Body of pancreas (tissue), 4 donors: ENCODE data around the gene ZNF248. TPM values are rescaled to one million over a fixed set of nuclear protein-coding genes. Genes with fewer than 3 reads are reported as not detected.

Source experiments
- ATAC-seq: fragments of 150-250 bp; one replicate; pipeline ENCODE4 v1.9.1; 2016
- DNase-seq, 4 donors: peaks; one replicate each; pipeline ENCODE4 v3.0.0-alpha.2; 2019
- H3K27ac ChIP-seq, 4 donors: fragments of 200-600 bp; sonication (generic); 1 replicate in 3 of 4; 2 replicates in 1 of 4; pipeline versions ENCODE4 v1.5.1 to v1.6.1; 2016 to 2019; ENCODE audit warnings: mild to moderate bottlenecking in 1 of 4, mixed read lengths in 1 of 4, moderate library complexity in 1 of 4
- H3K27me3 ChIP-seq, 2 donors: fragments of 200-600 bp; sonication (generic); one replicate each; pipeline ENCODE4 v1.6.0; 2016; ENCODE audit warnings: mild to moderate bottlenecking in 1 of 2
- H3K36me3 ChIP-seq, 2 donors: fragments of 200-600 bp; sonication (generic); replicated peaks in 1 of 2; 2 replicates each; pipeline ENCODE4 v1.5.1; 2016; ENCODE audit warnings: low read depth in 2 of 2; ENCODE audit not compliant: insufficient read depth in 1 of 2
- H3K4me1 ChIP-seq: fragments of 200-600 bp; sonication (generic); one replicate; pipeline ENCODE4 v1.6.0; 2016
- H3K4me3 ChIP-seq, 2 donors: fragments of 200-600 bp; sonication (generic); 1 replicate in 1 of 2; 2 replicates in 1 of 2; pipeline ENCODE4 v1.5.1; 2016 to 2019
- H3K9me3 ChIP-seq, 3 donors: fragments of 200-600 bp; sonication (generic); 1 replicate in 2 of 3; 2 replicates in 1 of 3; pipeline ENCODE4 v1.5.1; 2016
- CTCF ChIP-seq, 7 experiments: fragments of 450-650 bp in 4 of 7; fragments of 200-600 bp in 3 of 7; sonication (generic) in 3 of 7; IDR thresholded peaks; one replicate each; pipeline ENCODE4 v1.5.1; 2016 to 2019; ENCODE audit warnings: antibody characterized with exemption in 7 of 7
- POLR2A ChIP-seq, 3 donors: fragments of 450-650 bp; IDR thresholded peaks; one replicate each; pipeline ENCODE4 v1.6.1; 2016; ENCODE audit warnings: antibody characterized with exemption in 3 of 3, mild to moderate bottlenecking in 2 of 3
- WGBS, 2 donors: methylation state at CpG; one replicate each; pipeline ENCODE4 v1.1.5; 2017; 5-methylcytosine and 5-hydroxymethylcytosine counted together
- intact Hi-C: fragments of 100-400 bp; cut with DNase I; formaldehyde crosslinking; loops from one replicate; pipeline ENCODE4 v1.15.1; 2023
- total RNA-seq, 2 donors: library from RNA; depleted of rRNA; stranded (reverse); fragments of >200 nt; gene quantifications; one replicate each; pipeline ENCODE4 v1.1.0, GENCODE V29; 2016

Gene ZNF248
- total RNA-seq, 2 donors from 2014 or later: 10.6 to 14.2 TPM

GRCh38 chr10:37885850-37886249 is 28.4 kb upstream of the ZNF248 start:
- intact Hi-C loops: no loop called here
- ATAC-seq: no peak
- H3K36me3 ChIP-seq: no peaks in the 10 kb centered on the region

DNA sequence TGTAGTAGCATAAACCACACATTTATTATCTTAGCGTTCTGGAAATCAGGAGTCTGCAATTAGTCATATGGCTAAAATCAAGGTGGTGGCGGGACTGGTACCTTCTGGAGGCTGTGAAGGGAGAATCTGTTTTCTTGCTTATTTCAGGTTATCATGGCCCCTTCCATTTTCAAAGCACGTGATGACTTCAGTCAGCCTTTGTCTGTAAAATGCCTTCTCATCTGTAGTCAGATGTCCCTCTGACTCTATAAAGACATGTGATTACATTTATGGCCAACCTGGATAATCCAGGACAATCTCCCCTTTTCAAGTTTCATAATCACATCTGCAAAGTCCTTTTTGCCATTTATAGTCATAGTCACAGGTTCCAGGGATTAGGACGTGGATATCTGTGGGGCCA is 15.5 kb upstream of the ZNF248 start:
- ATAC-seq: no peak
- TF ChIP-seq POLR2A (IDR thresholded peaks at IDR 0.05) (no peak), CTCF (IDR thresholded peaks at IDR 0.05) (no peak)
- no peaks in the 10 kb centered on the region for H3K9me3 ChIP-seq
- H3K27me3 ChIP-seq: no peaks in the 10 kb centered on the region
- WGBS, 2 donors: 59 to 72% methylated on average over 4 of the region's 4 CpGs
- DNase-seq: no peak
- intact Hi-C loops: no loop called here
- H3K4me3 ChIP-seq: no peak overlapping the region
- H3K36me3 ChIP-seq: no peaks in the 10 kb centered on the region
- H3K27ac ChIP-seq: no peak overlapping the region
- no peaks in the 10 kb centered on the region for H3K4me1 ChIP-seq

More at GRCh38 chr10:37885850-37886249, 28.4 kb upstream of the ZNF248 start:
- Histone ChIP-seq H3K4me3 (no peak overlapping the region), H3K9me3 (no peaks in the 10 kb centered on the region), H3K4me1 (no peaks in the 10 kb centered on the region), H3K27me3 (no peaks in the 10 kb centered on the region), H3K27ac (no peak overlapping the region)
- TF ChIP-seq POLR2A (IDR thresholded peaks at IDR 0.05) (no peak), CTCF (IDR thresholded peaks at IDR 0.05) (no peak)
- DNase-seq: no peak

GRCh38 chr10:37872283-37872682 is 14.9 kb upstream of the ZNF248 start:
- Histone ChIP-seq H3K4me3 (no peak overlapping the region), H3K27ac (no peak overlapping the region), H3K27me3 (no peaks in the 10 kb centered on the region), H3K36me3 (no peaks in the 10 kb centered on the region), H3K9me3 (no peaks in the 10 kb centered on the region), H3K4me1 (no peaks in the 10 kb centered on the region)
- WGBS, 2 donors: 64 to 72% methylated on average over 5 of the region's 5 CpGs
- intact Hi-C loops: no loop called here
- ATAC-seq (no peak), DNase-seq (no peak)
- TF ChIP-seq POLR2A (IDR thresholded peaks at IDR 0.05) (no peak), CTCF (IDR thresholded peaks at IDR 0.05) (no peak)

DNA sequence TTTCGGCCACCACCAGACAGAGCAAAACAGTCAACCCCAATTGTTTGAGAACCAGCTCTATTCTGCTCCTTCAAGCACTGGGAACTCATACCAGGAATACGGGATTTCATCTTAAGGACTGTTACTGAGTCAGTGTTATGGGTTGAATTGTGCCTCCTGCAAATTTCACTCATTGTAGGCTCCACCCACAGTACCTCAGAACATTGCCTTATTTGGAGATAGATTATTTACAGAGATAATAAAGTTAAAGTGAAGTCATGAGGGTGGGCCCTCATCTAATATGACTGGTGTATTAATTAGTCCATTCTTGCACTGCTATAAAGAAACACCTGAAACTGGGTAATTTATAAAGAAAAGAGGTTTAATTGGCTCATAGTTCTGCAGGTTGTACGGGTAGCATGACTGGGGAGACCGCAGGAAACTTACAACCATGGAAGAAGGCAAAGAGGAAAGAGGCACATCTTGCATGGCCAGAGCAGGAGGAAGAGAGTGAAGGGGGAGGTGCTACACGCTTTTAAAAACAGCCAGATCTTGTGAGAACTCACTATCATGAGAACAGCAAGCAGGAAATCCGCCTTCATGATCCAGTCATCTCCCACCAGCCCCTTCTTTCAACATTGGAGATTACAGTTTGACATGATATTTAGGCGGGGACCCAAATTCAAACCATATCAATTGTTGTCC is 14.3 kb upstream of the ZNF248 start:
- H3K4me3 ChIP-seq: no peak overlapping the region
- no peaks in the 10 kb centered on the region for H3K4me1 ChIP-seq
- H3K27me3 ChIP-seq: no peaks in the 10 kb centered on the region
- ATAC-seq: no peak
- intact Hi-C loops: no loop called here
- DNase-seq: no peak
- WGBS, 2 donors: 56 to 65% methylated on average over 7 of the region's 7 CpGs
- no peaks in the 10 kb centered on the region for H3K9me3 ChIP-seq
- no peaks in the 10 kb centered on the region for H3K36me3 ChIP-seq
- H3K27ac ChIP-seq: no peak overlapping the region
- TF ChIP-seq POLR2A (IDR thresholded peaks at IDR 0.05) (no peak), CTCF (IDR thresholded peaks at IDR 0.05) (no peak)

DNA sequence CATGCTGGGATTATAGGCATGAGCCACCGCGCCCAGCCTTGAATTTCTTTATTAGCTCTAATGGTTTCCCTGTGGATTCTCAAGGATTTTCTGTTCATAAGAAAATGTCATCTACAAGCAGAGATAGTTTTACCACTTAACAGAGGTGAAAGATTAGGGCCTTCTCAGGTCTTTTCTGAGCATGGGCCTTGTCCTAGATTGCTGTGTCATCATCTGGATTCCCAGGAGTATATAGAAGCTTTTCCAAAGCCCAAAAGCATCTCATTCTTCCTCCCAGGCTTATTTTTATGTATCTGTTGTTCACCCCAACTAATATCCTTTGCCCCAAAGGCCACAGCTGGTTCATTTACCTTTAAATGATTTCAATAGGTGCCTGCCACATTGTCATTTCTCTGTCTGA is 13.7 kb upstream of the ZNF248 start:
- ATAC-seq (no peak), DNase-seq (no peak)
- Histone ChIP-seq H3K9me3 (no peaks in the 10 kb centered on the region), H3K27me3 (no peaks in the 10 kb centered on the region), H3K4me1 (no peaks in the 10 kb centered on the region), H3K27ac (no peak overlapping the region), H3K4me3 (no peak overlapping the region), H3K36me3 (no peaks in the 10 kb centered on the region)
- 45 to 100% methylated on average over 2 of the region's 2 CpGs for WGBS, 2 donors
- intact Hi-C loops: no loop called here
- TF ChIP-seq CTCF (IDR thresholded peaks at IDR 0.05): no peak
- no peak for TF ChIP-seq POLR2A (IDR thresholded peaks at IDR 0.05)
